Measurements from ENCODE around the gene NTHL1. TPM values are rescaled to one million over a fixed set of nuclear protein-coding genes. Genes with fewer than 3 reads are reported as not detected.

Gene NTHL1
- total RNA-seq, 2 donors from 2014 or later, result 7.7 to 13.4 TPM

DNA sequence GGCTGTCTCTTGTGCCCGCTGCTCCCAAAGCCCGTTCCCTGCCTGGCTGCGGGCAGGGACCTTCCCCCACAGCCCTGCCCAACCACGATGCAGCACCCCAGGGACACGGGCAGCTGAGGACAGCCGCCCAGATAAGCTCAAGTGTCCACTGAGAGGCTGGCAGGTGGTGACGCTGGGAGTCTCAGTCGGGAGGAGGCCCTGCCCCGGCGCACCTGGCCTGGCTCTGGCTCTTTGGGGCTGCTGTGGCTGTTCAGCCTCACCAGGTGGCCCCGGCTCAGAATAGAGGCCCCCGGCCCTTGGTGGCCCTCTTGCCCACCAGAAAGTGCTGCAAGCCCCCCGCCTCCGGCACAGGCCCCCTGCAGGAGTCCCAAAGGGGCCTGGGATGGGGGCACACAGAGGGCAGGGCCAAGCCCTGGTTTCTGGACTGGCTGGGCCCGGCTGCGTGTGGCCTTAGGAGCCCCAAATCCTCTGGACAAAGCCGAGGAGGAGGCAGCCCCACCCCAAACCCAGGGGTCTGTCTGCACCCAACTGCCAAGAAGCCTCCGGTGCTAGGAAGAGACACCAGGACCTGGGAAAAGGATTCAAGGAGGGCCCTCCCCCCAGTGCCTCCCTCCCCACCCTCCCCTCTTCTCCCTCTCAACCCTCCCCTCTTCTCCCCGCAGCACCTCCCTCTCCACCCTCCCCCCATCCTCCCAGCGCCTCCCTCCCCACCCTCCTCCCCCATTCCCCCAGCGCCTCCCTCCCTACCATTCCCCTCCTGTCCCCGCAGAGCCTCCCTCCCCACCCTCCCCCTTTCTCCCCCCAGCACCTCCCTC, 5.3 kb downstream of the NTHL1 start:
- peaks cover 11 to 40% of the 10 kb centered on the region in 2 donors for H3K4me1 ChIP-seq (ENCODE audit: control insufficient read depth in 1 of 2, low read depth in 2 of 2)
- no peaks in the 10 kb centered on the region for H3K9me3 ChIP-seq
- no peaks in the 10 kb centered on the region for H3K27me3 ChIP-seq (replicated peaks; ENCODE audit: insufficient read depth)
- ATAC-seq (ENCODE audit: insufficient number of reproducible peaks, low FRiP score, low read depth) (no peak), DNase-seq (ENCODE audit: low spot score) (no peak)
- no peak overlapping the region for H3K27ac ChIP-seq
- peaks cover 10% of the 10 kb centered on the region for H3K36me3 ChIP-seq
- no peak overlapping the region for H3K4me3 ChIP-seq
- TF ChIP-seq, protein P1, sequence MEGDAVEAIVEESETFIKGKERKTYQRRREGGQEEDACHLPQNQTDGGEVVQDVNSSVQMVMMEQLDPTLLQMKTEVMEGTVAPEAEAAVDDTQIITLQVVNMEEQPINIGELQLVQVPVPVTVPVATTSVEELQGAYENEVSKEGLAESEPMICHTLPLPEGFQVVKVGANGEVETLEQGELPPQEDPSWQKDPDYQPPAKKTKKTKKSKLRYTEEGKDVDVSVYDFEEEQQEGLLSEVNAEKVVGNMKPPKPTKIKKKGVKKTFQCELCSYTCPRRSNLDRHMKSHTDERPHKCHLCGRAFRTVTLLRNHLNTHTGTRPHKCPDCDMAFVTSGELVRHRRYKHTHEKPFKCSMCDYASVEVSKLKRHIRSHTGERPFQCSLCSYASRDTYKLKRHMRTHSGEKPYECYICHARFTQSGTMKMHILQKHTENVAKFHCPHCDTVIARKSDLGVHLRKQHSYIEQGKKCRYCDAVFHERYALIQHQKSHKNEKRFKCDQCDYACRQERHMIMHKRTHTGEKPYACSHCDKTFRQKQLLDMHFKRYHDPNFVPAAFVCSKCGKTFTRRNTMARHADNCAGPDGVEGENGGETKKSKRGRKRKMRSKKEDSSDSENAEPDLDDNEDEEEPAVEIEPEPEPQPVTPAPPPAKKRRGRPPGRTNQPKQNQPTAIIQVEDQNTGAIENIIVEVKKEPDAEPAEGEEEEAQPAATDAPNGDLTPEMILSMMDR (IDR thresholded peaks at IDR 0.05), result no peak

DNA sequence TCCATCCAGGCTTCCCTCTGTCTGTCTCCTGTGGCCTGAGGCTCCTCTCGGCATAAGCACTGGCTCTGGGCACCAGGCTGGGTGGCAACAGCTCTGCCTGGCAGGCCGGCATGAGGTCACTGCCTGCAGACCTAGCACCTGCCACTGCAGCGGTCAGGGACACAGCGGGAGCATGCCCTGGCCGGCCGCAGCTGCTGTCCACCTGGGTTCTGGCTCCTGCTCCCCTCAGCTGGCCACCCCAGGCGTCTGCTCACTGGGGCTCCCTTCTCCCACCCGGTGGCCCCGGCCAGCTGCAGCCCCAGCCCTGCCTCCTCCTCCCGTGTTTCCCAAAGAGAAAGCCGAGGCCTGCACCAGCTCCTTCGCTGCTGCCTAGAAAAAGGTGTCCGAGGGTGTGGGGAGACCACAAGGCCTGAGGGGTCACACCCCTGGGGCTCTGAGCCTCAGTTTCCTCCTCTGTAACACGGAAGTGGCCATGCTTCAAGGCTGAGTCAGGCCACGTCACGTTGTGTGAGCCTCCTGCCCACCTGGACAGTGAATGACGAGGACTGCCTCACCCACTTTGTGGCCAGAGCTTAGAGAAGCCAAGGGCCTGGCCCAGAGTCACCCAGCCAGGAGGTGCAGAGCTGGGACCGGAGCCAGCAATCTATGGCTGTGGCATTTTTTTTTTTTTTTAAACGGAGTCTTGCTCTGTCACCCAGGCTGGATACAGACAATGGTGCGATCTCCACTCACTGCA, 6.7 kb downstream of the NTHL1 start:
- Histone ChIP-seq H3K36me3 (peaks cover 16% of the 10 kb centered on the region), H3K9me3 (no peaks in the 10 kb centered on the region), H3K4me3 (no peak overlapping the region), H3K27me3 (replicated peaks; ENCODE audit: insufficient read depth) (no peaks in the 10 kb centered on the region), H3K27ac (no peak overlapping the region), H3K4me1 (ENCODE audit: control insufficient read depth in 1 of 2, low read depth in 2 of 2) (peaks cover 14 to 40% of the 10 kb centered on the region in 2 donors)
- TF ChIP-seq, protein P1 (IDR thresholded peaks at IDR 0.05), result no peak
- ATAC-seq (ENCODE audit: insufficient number of reproducible peaks, low FRiP score, low read depth) (no peak), DNase-seq (ENCODE audit: low spot score) (no peak)

DNA sequence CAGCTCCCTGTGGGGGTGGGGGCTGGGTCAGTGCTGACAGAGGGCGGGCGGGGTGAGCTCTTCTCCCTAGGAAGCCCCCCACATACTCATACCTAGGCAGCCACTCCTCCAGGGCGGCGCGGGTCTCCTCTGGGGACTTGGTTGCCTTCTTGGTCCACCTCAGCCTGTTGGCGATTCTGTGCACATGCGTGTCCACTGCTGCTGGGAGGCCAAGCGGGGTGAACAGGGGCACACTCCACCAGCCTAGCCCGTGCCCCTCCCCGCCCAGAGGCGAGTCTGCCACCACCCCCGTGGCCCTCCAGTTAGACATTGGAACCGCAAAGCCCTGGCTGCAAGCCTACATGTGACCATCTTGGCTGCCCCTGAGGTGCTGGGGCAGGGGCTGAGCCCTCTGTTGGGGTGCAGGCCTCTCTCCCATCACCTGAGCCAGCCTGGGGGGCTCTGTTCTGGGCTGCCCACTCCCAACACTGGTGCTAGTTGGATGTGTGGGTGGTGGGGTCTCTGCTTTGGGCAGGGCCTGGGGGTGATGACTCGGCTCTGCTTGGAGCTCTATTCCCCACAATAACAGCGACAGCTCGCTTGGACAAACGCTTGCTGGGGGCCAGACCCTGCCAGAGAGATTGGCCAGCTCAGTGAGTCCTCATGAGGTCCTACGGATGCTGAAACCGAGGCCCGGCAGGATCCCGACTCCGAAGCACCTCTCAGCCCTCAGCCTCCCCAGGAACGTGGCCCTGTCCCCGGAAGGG, 7.4 kb downstream of the NTHL1 start:
- peaks cover 16% of the 10 kb centered on the region for H3K36me3 ChIP-seq
- TF ChIP-seq, protein P1 (IDR thresholded peaks at IDR 0.05), result no peak
- no peak overlapping the region for H3K27ac ChIP-seq
- peaks cover 17 to 44% of the 10 kb centered on the region in 2 donors for H3K4me1 ChIP-seq (ENCODE audit: control insufficient read depth in 1 of 2, low read depth in 2 of 2)
- no peaks in the 10 kb centered on the region for H3K9me3 ChIP-seq
- DNase-seq (ENCODE audit: low spot score), result no peak
- H3K4me3 ChIP-seq, result no peak overlapping the region
- ATAC-seq (ENCODE audit: insufficient number of reproducible peaks, low FRiP score, low read depth), result no peak
- no peaks in the 10 kb centered on the region for H3K27me3 ChIP-seq (replicated peaks; ENCODE audit: insufficient read depth)

DNA sequence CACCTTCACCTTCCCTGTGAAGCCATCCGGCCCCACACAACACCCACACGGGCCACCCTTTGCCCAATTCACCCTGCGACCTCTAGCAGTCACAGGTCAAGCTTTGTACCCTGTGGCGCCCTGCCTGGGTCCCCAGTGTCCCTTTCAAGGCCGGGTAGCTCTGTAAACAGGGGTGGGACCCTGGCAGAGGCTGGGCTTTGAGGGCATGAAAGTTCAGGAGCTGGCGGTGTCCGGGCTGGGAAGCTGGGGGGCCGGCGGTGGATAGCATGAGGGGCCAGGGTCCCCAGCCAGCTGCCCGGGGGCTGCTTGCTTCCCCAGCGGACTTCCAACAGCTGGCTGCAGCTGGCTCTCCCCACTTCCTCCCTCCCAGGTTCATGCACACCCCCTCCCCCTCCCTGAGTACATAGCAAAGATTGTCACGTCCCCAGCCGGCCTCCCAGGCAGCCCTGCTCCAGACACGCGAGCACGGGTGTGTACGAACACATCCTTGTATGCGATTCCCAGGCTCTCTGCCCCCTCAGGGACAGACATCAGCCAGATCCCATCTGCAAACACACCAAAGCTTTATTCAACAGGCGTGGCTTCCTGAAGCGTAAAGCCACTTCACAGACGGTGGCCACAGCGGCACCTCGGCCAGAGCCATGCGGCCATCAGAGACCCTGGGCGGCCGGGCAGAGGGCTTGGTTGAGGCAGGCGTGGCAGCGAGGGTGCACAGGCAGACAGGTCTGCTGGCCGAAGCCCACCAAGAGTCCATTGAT, 8.2 kb downstream of the NTHL1 start:
- no peak for ATAC-seq (ENCODE audit: insufficient number of reproducible peaks, low FRiP score, low read depth)
- no peak for DNase-seq (ENCODE audit: low spot score)
- no peak overlapping the region for H3K4me3 ChIP-seq
- peaks cover 16% of the 10 kb centered on the region for H3K36me3 ChIP-seq
- TF ChIP-seq, protein P1 (IDR thresholded peaks at IDR 0.05), result no peak
- H3K27me3 ChIP-seq (replicated peaks; ENCODE audit: insufficient read depth), result no peaks in the 10 kb centered on the region
- H3K4me1 ChIP-seq (ENCODE audit: control insufficient read depth in 1 of 2, low read depth in 2 of 2), result peaks cover 23 to 49% of the 10 kb centered on the region in 2 donors
- H3K9me3 ChIP-seq, result no peaks in the 10 kb centered on the region
- H3K27ac ChIP-seq, result peak overlapping the region; percentile 36 to 47

Data from thoracic aorta (tissue), 2 donors.